Ishikawa (cell line): Measurements from ENCODE around the gene SLC25A42.

Source experiments
- CEBPB ChIP-seq: IDR thresholded peaks from 2 replicates; pipeline ENCODE4 v1.6.1; 2012
- CREB1 ChIP-seq: IDR thresholded peaks from 2 replicates; pipeline ENCODE4 v1.6.1; 2012; ENCODE audit warnings: low read depth
- EGR1 ChIP-seq: IDR thresholded peaks from 2 replicates; pipeline ENCODE4 v1.6.1; 2012
- EP300 ChIP-seq: IDR thresholded peaks from 2 replicates; pipeline ENCODE4 v1.6.1; 2012; ENCODE audit warnings: borderline replicate concordance
- FOXM1 ChIP-seq: IDR thresholded peaks from 2 replicates; pipeline ENCODE4 v1.6.1; 2012; ENCODE audit warnings: low read depth, borderline replicate concordance
- MAX ChIP-seq: IDR thresholded peaks from 2 replicates; pipeline ENCODE4 v1.6.1; 2012
- NFIC ChIP-seq: IDR thresholded peaks from 2 replicates; pipeline ENCODE4 v1.6.1; 2012
- RAD21 ChIP-seq: IDR thresholded peaks from 2 replicates; pipeline ENCODE4 v1.6.1; 2012; ENCODE audit warnings: low read depth
- REST ChIP-seq: IDR thresholded peaks from 2 replicates; pipeline ENCODE4 v1.6.1; 2012; ENCODE audit warnings: low read depth, mild to moderate bottlenecking
- TAF1 ChIP-seq: IDR thresholded peaks from 2 replicates; pipeline ENCODE4 v1.6.1; 2012; ENCODE audit warnings: low read depth, mild to moderate bottlenecking
- TCF12 ChIP-seq: IDR thresholded peaks from 2 replicates; pipeline ENCODE4 v1.6.1; 2012; ENCODE audit warnings: low read depth
- TEAD4 ChIP-seq: IDR thresholded peaks from 2 replicates; pipeline ENCODE4 v1.6.1; 2012
- USF1 ChIP-seq: IDR thresholded peaks from 2 replicates; pipeline ENCODE4 v1.6.1; 2012
- YY1 ChIP-seq: IDR thresholded peaks from 2 replicates; pipeline ENCODE4 v1.6.1; 2012; ENCODE audit warnings: low read depth
- ZBTB7A ChIP-seq: IDR thresholded peaks from 2 replicates; pipeline ENCODE4 v1.6.1; 2012; ENCODE audit warnings: low read depth

The SLC25A42 gene

GRCh38 chr19:19059837-19060611 lies 3.8 kb upstream of the SLC25A42 start:
- TF ChIP-seq RAD21, result no peak
- TF ChIP-seq MAX, result no peak
- TF ChIP-seq ZBTB7A, result no peak
- TF ChIP-seq TEAD4, result no peak
- no peak for TF ChIP-seq FOXM1
- no peak for TF ChIP-seq CEBPB
- TF ChIP-seq YY1, result no peak
- TF ChIP-seq USF1, result no peak
- TF ChIP-seq CREB1, result no peak
- no peak for TF ChIP-seq EP300
- TF ChIP-seq REST, result no peak
- no peak for TF ChIP-seq TAF1

GRCh38 chr19:19061506-19061905 lies 2.3 kb upstream of the SLC25A42 start:
- TF ChIP-seq MAX, result no peak
- TF ChIP-seq NFIC, result no peak
- no peak for TF ChIP-seq CREB1
- no peak for TF ChIP-seq EGR1
- no peak for TF ChIP-seq YY1
- no peak for TF ChIP-seq ZBTB7A
- TF ChIP-seq USF1, result no peak
- TF ChIP-seq TAF1, result no peak
- no peak for TF ChIP-seq FOXM1
- TF ChIP-seq EP300, result no peak
- no peak for TF ChIP-seq REST
- TF ChIP-seq RAD21, result no peak

GRCh38 chr19:19062454-19063182 lies 1.2 kb upstream of the SLC25A42 start:
- TF ChIP-seq RAD21, result no peak
- no peak for TF ChIP-seq ZBTB7A
- no peak for TF ChIP-seq FOXM1
- no peak for TF ChIP-seq YY1
- no peak for TF ChIP-seq EP300
- no peak for TF ChIP-seq CREB1
- no peak for TF ChIP-seq REST
- TF ChIP-seq MAX, result no peak
- no peak for TF ChIP-seq TCF12
- no peak for TF ChIP-seq TEAD4
- TF ChIP-seq USF1, result no peak
- TF ChIP-seq EGR1, result no peak
- no peak for TF ChIP-seq TAF1
- no peak for TF ChIP-seq NFIC
- no peak for TF ChIP-seq CEBPB
